Activated CD8-positive, alpha-beta T cell treated with anti-CD3 and anti-CD28 coated beads, Interleukin-2, amount 10 ng/mL, durations not matched to agents 7 days and 5 days (primary cell): Measurements from ENCODE around the gene SACM1L. TPM values are rescaled to one million over a fixed set of nuclear protein-coding genes. Genes with fewer than 3 reads are reported as not detected.

Experiments
- ATAC-seq: fragments of 150-1000 bp; cut with Tn5 transposase; one replicate; pipeline ENCODE4 v1.10.0; 2021; ENCODE audit warnings: moderate library complexity
- CTCF ChIA-PET: fragments of 350-600 bp; sonication (Branson Sonifier 250); formaldehyde crosslinking; loops from one replicate; lab custom pipeline; 2021; ENCODE audit warnings: antibody characterized with exemption; lab: Charles Lee
- POLR2A ChIA-PET: fragments of 350-600 bp; sonication (Branson Sonifier 250); formaldehyde crosslinking; loops from one replicate; lab custom pipeline; 2021; ENCODE audit warnings: antibody characterized with exemption; lab: Charles Lee
- DNase-seq: peaks from one replicate; pipeline ENCODE4 v3.0.0-alpha.2; 2020
- H3K27ac Mint-ChIP-seq: one replicate; pipeline ENCODE4 v1.8.0; 2021; ENCODE audit warnings: mild to moderate bottlenecking, mixed read lengths
- H3K27me3 Mint-ChIP-seq: one replicate; pipeline ENCODE4 v1.8.0; 2021; ENCODE audit warnings: low read depth, mixed read lengths
- H3K36me3 Mint-ChIP-seq: one replicate; pipeline ENCODE4 v1.8.0; 2021; ENCODE audit warnings: low read depth, mixed read lengths
- H3K4me1 Mint-ChIP-seq: one replicate; pipeline ENCODE4 v1.8.0; 2021; ENCODE audit warnings: low read depth, mixed read lengths
- H3K4me3 Mint-ChIP-seq: one replicate; pipeline ENCODE4 v1.8.0; 2021; ENCODE audit warnings: mild to moderate bottlenecking, mixed read lengths
- H3K9me3 Mint-ChIP-seq: one replicate; pipeline ENCODE4 v1.8.0; 2022; ENCODE audit warnings: mixed read lengths; ENCODE audit not compliant: insufficient read depth
- total RNA-seq, 2 experiments: library from RNA; stranded (reverse); gene quantifications; one replicate each; pipeline ENCODE4 v1.2.3, GENCODE V29; 2021

Gene SACM1L, protein sequence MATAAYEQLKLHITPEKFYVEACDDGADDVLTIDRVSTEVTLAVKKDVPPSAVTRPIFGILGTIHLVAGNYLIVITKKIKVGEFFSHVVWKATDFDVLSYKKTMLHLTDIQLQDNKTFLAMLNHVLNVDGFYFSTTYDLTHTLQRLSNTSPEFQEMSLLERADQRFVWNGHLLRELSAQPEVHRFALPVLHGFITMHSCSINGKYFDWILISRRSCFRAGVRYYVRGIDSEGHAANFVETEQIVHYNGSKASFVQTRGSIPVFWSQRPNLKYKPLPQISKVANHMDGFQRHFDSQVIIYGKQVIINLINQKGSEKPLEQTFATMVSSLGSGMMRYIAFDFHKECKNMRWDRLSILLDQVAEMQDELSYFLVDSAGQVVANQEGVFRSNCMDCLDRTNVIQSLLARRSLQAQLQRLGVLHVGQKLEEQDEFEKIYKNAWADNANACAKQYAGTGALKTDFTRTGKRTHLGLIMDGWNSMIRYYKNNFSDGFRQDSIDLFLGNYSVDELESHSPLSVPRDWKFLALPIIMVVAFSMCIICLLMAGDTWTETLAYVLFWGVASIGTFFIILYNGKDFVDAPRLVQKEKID
- total RNA-seq = 10 to 100 TPM; 89.8 to 96.4 TPM

DNA sequence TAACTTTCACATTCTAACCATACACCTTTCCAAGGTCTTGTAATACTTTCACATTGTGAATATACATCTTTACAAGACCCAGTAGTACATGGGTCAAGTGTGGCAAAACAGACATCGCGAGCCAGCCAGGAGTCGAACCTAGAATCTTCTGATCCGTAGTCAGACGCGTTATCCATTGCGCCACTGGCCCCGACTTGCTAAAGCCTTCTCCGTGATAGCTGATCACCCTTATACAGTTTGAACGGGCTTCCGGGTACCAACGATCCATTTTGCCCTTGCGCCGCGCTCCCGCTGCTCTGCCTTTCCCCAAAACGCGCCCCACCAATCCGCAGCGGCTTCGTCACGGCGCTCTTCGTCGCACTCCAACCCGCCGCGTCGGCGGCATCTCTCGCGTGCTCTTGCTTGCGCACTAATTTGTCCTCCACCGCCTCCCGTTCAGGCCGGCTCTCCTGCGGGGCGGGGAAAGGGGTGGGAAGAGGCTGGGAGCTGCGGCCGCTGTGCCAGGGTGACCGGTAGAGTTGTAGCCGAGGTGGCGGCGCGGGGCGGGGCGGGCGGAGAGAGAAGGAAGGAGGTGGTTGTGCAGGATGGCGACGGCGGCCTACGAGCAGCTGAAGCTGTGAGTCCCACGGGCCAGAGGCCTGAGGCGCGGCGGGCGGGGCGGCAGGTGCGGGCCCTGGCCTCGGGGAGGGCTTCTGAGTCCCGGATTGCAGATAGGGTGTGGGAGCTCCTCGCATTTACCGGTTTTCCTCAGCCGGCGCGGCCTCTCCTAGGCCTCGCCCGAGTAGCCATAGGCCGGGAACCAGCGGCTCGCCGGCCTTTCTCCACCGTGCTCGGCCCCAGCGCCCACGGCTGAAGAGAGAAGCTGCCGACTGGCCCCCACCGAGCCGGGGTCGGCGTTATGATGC lies at the start of gene SACM1L:
TSS of gene SACM1L (plus strand) at position 515 of the 905 bp plus-strand sequence. CDS start at position 585, 70 bp downstream.
- Mint-ChIP-seq H3K27ac (peak within 1 kb of the TSS; percentile 90), H3K4me1 (peaks cover 46% of the 10 kb centered on the region), H3K4me3 (peak within 1 kb of the TSS; percentile 85), H3K9me3 (no peaks in the 10 kb centered on the region), H3K27me3 (peaks cover 3% of the 10 kb centered on the region), H3K36me3 (peaks cover 35% of the 10 kb centered on the region)
- ATAC-seq (peak; percentile 86), DNase-seq (peak; percentile 98)
- CTCF ChIA-PET = interaction anchor here (0.8 to 5.8 kb wide), 13 partner anchors 11 to 278 kb away, joined by 3 to 52 read pairs (median 4); no protein-coding TSS in a partner anchor
- POLR2A ChIA-PET = interaction anchor here (0.5 to 1.8 kb wide), 8 partner anchors 10 to 1289 kb away, joined by 3 to 6 read pairs (median 4); partner anchors contain the start of genes FYCO1 and LIMD1

DNA sequence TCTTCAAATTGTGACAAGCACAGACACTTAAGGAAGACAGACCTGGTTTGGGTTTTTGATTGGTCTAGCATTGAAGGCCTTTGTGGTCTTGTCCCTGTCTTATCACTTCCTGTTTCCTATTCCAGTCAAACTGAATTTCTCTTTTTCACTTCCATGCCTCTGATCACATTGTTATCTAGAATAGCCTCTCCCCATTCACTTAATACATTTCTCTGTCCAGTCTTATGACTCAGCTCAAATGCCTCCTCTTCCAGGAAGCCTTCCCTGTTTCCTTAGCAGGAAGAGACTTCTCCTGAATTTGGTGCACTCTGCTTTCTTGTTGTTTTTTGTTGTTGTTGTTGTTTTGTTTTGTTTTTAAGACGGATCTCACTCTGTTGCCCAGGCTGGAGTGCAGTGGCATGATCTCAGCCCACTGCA lies 49.1 kb upstream of the SACM1L start:
- H3K27ac Mint-ChIP-seq = peak overlapping the region; percentile 53
- no peak overlapping the region for H3K4me3 Mint-ChIP-seq
- DNase-seq = no peak
- H3K9me3 Mint-ChIP-seq = no peaks in the 10 kb centered on the region
- ChIA-PET CTCF (interaction anchor here (1.1 kb wide), 1 partner anchor 20 kb away, joined by 3 read pairs; no protein-coding TSS in a partner anchor), POLR2A (no interaction called here)
- peaks cover 34% of the 10 kb centered on the region for H3K36me3 Mint-ChIP-seq
- no peak for ATAC-seq
- H3K27me3 Mint-ChIP-seq = no peaks in the 10 kb centered on the region
- H3K4me1 Mint-ChIP-seq = peaks cover 8% of the 10 kb centered on the region

DNA sequence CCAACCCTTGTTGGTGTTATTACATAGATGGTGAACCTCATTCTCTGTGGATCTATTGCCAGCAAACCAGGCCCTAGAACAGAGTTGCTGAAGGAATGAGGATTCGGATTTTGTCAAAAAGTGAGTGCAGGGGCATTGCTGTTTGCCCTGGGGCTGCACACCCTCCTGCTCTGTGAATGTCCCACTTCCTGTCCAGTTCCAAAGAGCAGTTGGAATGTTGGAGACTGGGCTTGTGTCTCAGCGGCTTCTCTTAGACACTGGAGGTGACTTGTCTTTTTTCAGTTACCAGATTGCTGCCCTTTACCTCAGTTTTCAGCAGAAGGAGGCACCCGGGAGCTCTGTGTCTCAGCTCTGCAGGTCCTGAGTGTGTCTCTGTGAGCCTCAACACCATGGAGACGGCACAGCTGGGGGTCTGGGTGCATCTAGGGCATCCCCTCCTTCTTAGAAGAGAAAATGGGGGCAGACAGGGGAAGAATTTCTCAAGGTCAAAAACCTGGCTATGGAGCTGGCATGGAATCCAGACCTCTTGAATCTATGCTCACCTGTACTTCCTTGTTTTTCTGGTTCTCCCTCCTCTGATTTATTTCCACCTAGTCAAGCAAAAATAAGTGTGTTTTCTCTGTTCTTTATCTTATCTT lies 48.4 kb upstream of the SACM1L start:
- peak overlapping the region; percentile 51 for H3K27ac Mint-ChIP-seq
- no peaks in the 10 kb centered on the region for H3K27me3 Mint-ChIP-seq
- H3K4me3 Mint-ChIP-seq = no peak overlapping the region
- no peak for DNase-seq
- ChIA-PET POLR2A (no interaction called here), CTCF (interaction anchor here (1.0 to 1.8 kb wide), 3 partner anchors 15 to 446 kb away, joined by 3 to 8 read pairs (median 3); no protein-coding TSS in a partner anchor)
- no peak for ATAC-seq
- H3K4me1 Mint-ChIP-seq = peaks cover 8% of the 10 kb centered on the region
- no peaks in the 10 kb centered on the region for H3K9me3 Mint-ChIP-seq
- H3K36me3 Mint-ChIP-seq = peaks cover 34% of the 10 kb centered on the region

DNA sequence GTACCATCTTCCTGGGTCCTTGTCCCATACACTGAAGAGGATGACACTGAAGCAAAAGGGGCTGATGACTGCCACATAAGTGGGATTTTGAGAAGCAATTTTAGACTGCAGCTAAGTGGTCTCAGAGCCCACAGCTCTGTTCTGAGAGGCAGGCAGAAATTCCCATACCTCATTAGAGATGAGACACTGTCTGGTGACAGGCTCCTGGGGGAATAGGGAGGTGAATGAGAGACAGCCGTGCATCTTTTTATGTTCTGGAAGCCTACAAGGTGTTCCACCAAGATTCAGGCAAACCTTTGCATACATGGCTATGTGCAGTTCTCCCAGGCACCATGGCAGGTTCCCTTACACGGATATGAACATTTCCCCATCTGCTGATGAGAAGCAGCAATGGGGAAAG lies 47.4 kb upstream of the SACM1L start:
- DNase-seq (no peak), ATAC-seq (no peak)
- H3K27ac Mint-ChIP-seq = no peak overlapping the region
- POLR2A ChIA-PET = no interaction called here
- H3K27me3 Mint-ChIP-seq = no peaks in the 10 kb centered on the region
- peaks cover 28% of the 10 kb centered on the region for H3K36me3 Mint-ChIP-seq
- CTCF ChIA-PET = interaction anchor here (1.0 to 1.8 kb wide), 4 partner anchors 12 to 447 kb away, joined by 3 to 8 read pairs (median 4); no protein-coding TSS in a partner anchor
- H3K4me3 Mint-ChIP-seq = no peak overlapping the region
- no peaks in the 10 kb centered on the region for H3K9me3 Mint-ChIP-seq
- H3K4me1 Mint-ChIP-seq = peaks cover 8% of the 10 kb centered on the region

DNA sequence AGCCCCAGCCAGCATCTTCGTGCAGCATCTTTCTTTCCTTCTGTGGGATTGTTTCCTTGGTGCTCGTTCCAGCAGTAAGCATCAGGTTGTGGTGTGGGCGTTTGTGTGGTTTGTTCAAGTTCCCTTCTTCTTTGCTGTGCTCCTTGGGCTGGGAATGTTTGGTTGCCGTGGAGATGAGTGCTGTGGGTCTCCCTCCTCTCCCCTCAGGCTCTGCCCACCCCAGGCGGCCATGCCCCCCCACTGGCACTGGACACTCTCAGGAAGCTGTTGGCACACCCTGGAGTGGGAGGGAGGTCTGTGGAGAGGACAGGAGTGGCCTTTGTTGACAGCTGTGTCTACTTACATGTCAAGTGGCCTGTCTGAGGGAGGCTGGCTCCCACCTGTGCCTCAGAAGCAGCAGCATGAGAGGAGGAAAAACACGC lies 46.5 kb upstream of the SACM1L start:
- POLR2A ChIA-PET = no interaction called here
- CTCF ChIA-PET = interaction anchor here (1.0 to 1.3 kb wide), 3 partner anchors 11 to 17 kb away, joined by 3 to 5 read pairs (median 3); no protein-coding TSS in a partner anchor
- no peak for DNase-seq
- Mint-ChIP-seq H3K4me1 (peaks cover 10% of the 10 kb centered on the region), H3K36me3 (peaks cover 26% of the 10 kb centered on the region), H3K4me3 (no peak overlapping the region), H3K27me3 (no peaks in the 10 kb centered on the region), H3K27ac (no peak overlapping the region), H3K9me3 (no peaks in the 10 kb centered on the region)
- ATAC-seq = no peak

DNA sequence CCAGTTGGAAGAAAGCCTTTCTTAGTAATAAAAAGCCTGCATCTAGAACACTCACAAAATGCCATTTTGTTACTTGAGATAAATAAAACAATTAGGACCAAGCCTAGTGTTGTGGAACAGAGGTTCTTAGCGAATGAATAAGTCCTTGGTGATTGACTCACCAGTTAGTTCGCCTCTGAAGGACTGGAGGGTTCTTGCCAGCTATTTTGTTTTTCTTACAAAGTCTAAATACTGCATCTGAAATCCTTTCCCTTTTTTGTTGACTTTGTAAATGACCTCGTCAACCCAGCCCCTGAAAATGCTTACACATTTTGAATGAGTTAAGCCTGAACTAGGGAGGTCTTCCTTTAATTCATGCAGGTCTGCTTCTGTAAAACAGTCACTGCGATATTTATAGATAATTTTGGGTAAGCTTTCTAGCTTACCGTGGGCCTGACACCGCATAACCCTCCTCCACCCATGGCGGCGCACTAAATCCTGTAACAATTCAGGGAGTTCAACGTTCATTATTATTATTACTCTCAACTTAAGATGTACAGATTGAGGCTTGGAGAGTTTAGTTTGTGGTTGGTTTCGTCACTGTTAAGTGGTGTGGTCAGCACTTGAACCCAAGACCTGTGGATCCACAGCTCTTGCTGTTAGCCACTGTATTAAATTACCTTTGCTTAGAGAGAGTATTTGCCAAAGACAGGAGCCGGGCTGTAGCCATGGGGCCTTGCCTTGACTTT lies 45.0 kb upstream of the SACM1L start:
- H3K4me3 Mint-ChIP-seq = no peak overlapping the region
- H3K36me3 Mint-ChIP-seq = peaks cover 30% of the 10 kb centered on the region
- POLR2A ChIA-PET = interaction anchor here (0.6 kb wide), 1 partner anchor 15 kb away, joined by 3 read pairs; no protein-coding TSS in a partner anchor
- H3K27me3 Mint-ChIP-seq = no peaks in the 10 kb centered on the region
- CTCF ChIA-PET = interaction anchor here (1.4 to 2.1 kb wide), 3 partner anchors 12 to 606 kb away, joined by 4 to 10 read pairs (median 6); no protein-coding TSS in a partner anchor
- no peak overlapping the region for H3K27ac Mint-ChIP-seq
- DNase-seq = no peak
- H3K9me3 Mint-ChIP-seq = no peaks in the 10 kb centered on the region
- peaks cover 8% of the 10 kb centered on the region for H3K4me1 Mint-ChIP-seq
- ATAC-seq = no peak

DNA sequence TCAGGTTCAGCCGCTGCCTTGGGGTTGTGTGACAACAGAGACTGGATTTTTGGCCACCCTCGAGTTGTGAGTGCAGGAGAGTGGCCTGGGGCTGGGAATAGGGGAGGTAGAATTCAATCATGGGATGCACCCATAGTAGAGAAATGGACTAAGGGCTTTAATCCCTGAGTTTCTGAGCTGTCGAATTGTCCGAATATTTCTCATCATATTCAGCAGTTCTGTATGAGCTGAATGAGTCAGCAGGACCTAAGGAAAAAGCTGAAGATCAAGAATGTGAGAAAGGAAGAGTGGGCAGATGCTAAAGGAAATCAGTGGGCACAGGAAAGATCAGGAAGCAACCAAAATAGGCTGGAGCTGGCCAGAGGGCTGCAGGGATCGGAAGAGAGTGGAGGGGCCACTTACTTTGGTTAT lies 44.4 kb upstream of the SACM1L start:
- CTCF ChIA-PET = interaction anchor here (1.4 to 2.1 kb wide), 3 partner anchors 12 to 606 kb away, joined by 4 to 10 read pairs (median 6); no protein-coding TSS in a partner anchor
- H3K9me3 Mint-ChIP-seq = peaks cover 2% of the 10 kb centered on the region
- POLR2A ChIA-PET = no interaction called here
- no peak overlapping the region for H3K27ac Mint-ChIP-seq
- ATAC-seq (no peak), DNase-seq (no peak)
- no peak overlapping the region for H3K4me3 Mint-ChIP-seq
- peaks cover 7% of the 10 kb centered on the region for H3K4me1 Mint-ChIP-seq
- no peaks in the 10 kb centered on the region for H3K27me3 Mint-ChIP-seq
- peaks cover 30% of the 10 kb centered on the region for H3K36me3 Mint-ChIP-seq

DNA sequence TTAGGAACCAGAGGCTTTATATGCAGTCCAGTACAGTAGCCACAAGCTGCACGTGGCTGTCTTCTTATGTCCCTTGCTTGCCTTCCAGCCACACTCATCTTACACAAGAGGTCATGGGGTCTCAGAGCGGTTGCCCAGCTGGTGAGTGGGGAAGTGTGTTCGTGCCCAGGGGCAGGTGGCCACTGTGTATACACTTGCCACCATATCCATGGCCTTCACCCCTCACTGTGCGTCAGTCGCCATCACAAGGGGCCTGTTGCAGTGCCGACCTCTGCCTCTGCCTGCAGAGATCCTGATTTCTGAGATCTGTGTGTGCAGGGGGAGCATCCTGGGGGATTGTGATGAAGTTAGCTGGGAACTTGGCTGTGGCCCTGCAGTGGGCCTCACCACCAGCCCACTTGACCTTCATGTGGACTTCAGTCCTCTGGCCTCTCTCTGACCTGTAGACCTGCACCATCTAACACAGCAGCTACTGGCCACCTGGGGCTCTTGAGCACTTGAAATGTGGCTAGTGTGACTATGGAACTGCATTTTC lies 43.1 kb upstream of the SACM1L start:
- DNase-seq (no peak), ATAC-seq (no peak)
- no peak overlapping the region for H3K27ac Mint-ChIP-seq
- H3K9me3 Mint-ChIP-seq = peaks cover 3% of the 10 kb centered on the region
- CTCF ChIA-PET = interaction anchor here (1.0 kb wide), 1 partner anchor 99 kb away, joined by 4 read pairs; no protein-coding TSS in a partner anchor
- peaks cover 35% of the 10 kb centered on the region for H3K36me3 Mint-ChIP-seq
- H3K27me3 Mint-ChIP-seq = no peaks in the 10 kb centered on the region
- POLR2A ChIA-PET = no interaction called here
- H3K4me3 Mint-ChIP-seq = no peak overlapping the region
- H3K4me1 Mint-ChIP-seq = peaks cover 7% of the 10 kb centered on the region

DNA sequence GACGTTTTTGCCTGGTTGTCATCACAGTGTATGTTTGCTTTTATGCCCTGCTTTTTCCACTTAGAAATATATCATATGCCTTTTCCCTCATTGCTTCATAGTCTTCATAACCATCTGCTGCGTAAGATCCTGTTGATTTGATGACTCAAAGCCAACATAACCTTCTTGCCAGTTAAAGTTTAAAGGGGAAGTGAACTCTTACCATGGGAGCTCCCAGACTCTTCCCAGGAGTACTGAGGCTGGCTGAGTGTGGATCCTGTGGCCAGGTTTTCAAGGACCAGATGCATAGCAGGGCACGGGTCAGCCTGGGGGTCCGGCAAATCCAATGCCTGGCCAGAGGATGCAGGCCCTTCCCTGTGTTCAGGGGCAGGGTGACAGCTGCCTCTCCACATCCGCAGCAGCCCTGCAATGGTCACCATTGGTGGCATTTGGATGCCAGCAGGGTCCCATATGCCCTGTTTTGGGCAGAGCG lies 42.0 kb upstream of the SACM1L start:
- peaks cover 7% of the 10 kb centered on the region for H3K4me1 Mint-ChIP-seq
- no peak for DNase-seq
- peaks cover 36% of the 10 kb centered on the region for H3K36me3 Mint-ChIP-seq
- no peaks in the 10 kb centered on the region for H3K27me3 Mint-ChIP-seq
- CTCF ChIA-PET = no interaction called here
- H3K27ac Mint-ChIP-seq = no peak overlapping the region
- H3K4me3 Mint-ChIP-seq = no peak overlapping the region
- no peak for ATAC-seq
- POLR2A ChIA-PET = interaction anchor here (0.9 kb wide), 1 partner anchor 51 kb away, joined by 3 read pairs; no protein-coding TSS in a partner anchor
- peaks cover 3% of the 10 kb centered on the region for H3K9me3 Mint-ChIP-seq

DNA sequence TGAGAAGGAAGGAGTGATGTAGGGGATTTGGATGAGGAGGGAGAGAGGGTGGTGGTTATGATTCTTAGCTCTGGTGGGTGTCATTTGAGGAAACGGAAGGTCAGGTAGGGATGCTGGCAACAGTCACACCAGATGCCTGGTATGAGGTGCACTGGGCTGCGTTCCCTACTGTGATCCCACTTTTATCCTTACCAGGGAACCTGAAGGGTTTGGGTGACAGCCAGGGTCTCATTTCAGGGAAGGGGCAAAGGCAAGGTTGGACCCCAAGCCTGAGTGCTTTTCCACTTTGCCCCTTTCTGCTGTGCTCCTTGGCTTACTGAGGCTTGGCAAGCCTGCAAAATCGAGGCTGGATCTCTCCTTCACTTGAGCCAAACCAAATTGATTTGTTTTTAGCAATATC lies 36.0 kb upstream of the SACM1L start:
- H3K27ac Mint-ChIP-seq = no peak overlapping the region
- POLR2A ChIA-PET = interaction anchor here (0.6 kb wide), 1 partner anchor 577 kb away, joined by 3 read pairs; no protein-coding TSS in a partner anchor
- peaks cover 15% of the 10 kb centered on the region for H3K4me1 Mint-ChIP-seq
- DNase-seq (no peak), ATAC-seq (no peak)
- no peaks in the 10 kb centered on the region for H3K27me3 Mint-ChIP-seq
- CTCF ChIA-PET = interaction anchor here (1.0 to 4.5 kb wide), 2 partner anchors 43 to 144 kb away, joined by 3 to 75 read pairs; no protein-coding TSS in a partner anchor
- H3K9me3 Mint-ChIP-seq = peaks cover 3% of the 10 kb centered on the region
- peaks cover 22% of the 10 kb centered on the region for H3K36me3 Mint-ChIP-seq
- H3K4me3 Mint-ChIP-seq = no peak overlapping the region
